Activated CD4-positive, CD25-positive, alpha-beta regulatory T cell treated with anti-CD3 and anti-CD28 coated beads, Interleukin-2, amount 50 U/mL, for 72 hours (primary cell): ENCODE data around the gene TWIST2.

Source experiments
- DNase-seq: peaks from one replicate; pipeline ENCODE4 v3.0.0; 2021

The TWIST2 gene

DNA sequence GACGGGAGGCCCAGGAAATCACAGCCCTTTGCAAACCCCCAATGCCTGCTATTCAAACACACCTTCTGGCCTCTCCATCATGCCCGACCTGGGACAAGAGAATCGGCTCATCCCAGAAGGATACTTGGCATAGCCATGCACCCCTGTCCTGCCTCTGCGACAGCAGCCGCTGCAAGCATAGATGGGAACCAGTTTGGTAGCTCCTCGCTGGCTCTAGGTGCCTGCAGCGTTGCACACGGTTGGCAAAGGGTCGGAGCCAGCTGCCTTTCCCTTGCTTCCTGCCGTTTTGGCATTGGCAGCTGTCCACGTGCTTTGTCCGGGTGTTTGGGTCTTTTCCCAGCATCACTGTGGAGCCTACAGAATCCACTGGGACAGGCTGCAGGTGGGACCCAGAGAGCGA lies 76.9 kb downstream of the TWIST2 start:
- DNase-seq, result no peak

DNA sequence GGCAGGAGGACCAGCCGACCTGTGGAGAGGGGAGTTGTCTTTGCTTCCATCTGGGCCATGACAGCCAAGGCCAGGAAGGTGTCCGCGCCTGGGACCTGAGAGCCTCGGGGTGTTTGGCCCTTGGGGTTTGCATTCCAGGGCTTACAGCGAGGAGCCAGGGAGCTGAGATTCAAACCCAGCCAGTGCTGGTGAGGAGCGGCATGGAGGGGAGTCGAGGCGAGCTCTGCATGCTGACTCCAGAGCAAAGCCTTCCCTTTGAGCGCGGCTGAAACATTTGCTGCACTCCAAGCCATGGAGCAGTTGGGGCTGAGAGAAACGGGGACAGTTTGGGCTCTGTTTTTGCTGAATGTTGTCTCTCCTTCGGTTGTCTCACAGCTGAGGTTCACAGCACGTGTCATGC lies 77.4 kb downstream of the TWIST2 start:
- DNase-seq, result no peak

DNA sequence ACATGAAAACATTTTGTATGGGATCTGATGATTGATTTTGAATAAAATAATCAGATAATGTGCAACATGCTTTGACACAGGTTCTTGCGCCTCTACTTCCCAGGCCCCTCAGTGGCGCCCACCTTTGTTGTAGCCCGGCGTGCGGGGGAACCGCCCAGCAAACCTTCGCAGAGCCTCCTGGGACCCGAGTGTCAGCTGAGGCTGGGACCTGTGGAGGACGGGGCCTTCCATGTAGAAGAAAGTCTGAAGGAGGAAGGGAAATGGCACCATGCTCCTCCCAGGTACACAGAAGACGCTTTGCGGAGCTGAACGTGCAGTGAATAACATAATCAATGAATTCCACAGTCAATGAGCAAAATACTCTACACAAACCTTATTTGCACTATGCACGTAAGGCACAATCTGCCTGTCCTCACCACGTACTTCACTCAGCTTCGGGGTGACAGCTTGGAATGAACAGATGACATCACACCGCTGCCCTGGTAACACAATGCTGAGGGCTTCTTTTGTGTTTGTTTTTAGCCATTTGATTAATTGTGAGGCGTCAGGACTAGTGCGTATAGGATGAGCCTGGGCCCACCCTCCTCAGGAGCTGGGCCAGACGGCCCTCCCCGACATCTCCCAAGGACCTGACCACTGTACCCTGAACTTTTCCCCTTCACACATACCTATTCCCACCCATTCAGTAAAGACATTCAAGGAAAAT lies 78.1 kb downstream of the TWIST2 start:
- DNase-seq, result no peak

DNA sequence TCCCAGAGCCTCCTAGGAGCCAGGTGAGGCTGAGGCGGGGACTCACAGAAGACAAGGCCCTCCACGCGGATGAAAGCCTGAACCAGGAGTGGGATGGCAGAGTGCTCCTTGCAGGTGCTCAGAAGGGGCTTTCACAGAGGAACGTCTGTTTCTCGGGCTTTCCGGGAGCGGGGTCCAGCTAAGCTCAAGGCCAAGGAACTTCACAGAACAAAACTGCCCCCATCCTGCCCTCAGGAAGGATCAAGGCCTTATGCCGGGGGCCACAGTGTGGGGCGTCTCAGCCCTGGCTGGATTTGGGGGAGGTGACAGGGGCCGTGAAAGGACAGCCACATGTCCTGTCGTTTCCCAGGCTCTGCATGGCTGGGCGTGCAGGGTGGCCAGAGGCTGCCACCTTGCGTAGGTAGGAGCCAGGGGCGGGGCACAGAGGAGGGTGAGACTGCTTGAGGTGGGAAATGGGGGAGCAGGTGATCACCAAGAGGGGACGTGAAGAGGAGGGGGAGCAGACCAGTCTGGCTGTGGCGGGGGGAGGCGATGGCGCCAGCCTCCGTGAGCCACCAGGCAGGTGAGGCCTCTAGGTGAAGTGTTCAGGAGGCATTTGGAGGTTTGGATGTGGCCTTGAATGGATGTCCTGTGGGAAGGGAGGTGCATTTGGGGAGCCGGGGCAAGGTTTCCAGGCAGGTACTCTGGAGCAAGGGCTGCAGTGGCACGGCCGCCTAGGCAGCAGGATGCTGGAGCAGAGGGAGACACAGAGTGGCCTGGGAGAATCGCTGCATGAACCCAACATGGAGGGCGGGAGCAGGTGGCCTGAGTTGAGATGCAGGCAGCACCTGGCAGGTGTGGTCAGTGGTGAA lies 79.1 kb downstream of the TWIST2 start:
- no peak for DNase-seq

DNA sequence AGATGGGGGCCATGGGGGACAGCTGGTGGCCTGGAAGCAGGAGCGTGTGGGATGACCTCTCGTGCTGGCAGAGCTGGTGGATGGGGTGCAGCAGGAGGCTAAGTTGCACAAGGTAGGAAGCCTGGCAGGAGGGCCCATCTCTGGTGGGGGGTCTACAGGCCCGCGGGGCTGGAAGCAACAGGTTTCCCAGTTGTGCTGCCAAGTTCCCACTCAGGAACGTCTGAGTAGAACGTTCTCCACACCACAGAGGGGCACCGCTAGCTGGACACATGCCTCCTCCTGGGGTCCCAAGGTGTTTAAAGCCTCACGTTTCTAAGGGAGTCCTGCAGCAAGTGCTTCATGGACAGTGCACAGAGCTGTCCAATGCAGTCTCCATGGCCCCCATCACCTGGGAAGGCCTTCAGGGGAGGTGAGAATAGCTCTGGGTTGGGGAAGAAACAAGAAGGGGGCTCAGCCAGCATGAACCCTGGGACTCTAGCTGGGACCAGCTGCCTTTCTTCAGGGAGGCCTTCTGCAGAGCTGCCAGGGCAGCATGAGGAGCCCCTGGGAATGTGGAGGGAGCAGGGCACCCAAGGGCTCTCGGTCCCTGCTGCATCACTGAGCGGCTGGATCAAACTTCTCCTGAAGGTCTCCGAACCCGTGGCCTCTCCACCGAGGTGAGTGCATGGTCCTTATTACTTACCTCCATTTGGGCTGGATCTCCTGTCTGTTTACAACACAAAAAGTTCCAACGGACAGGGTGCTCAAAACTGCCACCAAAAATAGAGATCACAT lies 80.0 kb downstream of the TWIST2 start:
- no peak for DNase-seq

DNA sequence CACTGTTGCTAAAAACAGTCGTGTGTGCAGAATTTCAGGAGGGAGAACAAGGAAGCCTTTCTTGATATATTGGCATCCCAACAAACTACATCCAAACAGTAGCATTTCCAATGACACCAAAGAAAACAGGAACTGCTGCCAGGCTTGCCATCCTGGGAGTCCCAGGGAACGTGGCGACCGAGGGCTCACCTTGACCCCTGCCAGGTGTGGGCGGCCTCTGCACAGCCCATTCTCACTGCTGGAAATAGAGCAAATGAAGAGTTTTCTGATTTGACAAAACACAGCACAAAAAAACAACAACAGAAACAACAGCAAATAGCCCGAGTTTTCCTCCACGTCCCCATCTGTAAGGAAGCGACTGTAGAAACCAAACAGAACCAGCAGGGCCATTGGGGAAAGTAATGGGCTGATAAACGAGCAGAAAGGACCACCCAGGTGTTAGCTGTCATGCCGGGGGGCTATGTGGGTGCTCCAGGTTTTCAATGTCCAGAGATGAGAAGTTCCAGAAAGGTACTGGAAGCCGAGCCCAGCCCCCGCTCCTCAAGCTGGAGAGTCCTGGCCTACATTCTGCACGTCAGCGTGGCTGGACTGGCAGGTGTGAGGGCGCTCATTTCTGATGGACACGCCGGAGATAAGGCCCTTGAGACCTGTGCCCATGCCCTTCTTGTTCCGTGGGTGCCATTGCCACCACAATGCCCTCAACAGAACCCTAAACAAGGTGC lies 80.8 kb downstream of the TWIST2 start:
- no peak for DNase-seq

DNA sequence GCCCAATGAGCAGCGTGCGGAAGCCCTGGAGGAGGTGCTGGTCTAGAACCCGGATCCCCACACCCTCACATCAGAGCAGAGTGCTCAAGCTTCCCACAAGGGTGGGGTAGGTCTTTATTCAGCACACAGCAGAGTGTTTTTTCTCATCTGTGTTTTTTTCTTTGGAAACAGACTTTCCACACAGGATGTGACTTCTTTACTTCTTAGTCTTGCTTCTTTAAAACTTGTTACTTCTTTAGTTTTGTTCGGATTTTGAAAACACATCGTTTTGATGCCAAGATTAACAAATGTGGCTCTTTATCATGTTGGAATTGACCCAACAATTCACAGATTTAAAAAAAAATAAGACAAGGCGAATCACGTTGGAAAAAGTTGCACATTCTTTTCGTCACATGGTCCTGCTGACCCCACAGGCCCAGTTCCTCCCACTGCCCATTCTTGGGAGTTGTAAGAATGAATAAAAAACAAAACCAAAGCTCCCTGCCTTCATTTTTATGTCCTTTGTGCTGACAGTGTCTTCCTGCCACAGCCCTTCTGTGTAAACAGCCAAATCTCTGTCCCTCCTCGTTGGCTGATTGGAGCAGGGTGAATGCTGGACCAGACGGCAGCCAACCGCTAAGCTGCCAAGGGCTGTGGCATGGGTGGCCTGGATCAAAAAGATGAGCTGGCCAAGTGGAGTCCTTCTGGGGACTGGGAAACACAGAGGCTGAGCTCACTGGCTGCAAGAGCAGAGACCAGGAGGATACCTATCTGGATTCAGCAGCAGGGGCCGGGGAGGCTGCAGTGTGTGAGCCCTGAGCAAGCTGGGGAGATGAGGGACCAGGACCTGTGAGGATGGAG lies 81.6 kb downstream of the TWIST2 start:
- no peak for DNase-seq

DNA sequence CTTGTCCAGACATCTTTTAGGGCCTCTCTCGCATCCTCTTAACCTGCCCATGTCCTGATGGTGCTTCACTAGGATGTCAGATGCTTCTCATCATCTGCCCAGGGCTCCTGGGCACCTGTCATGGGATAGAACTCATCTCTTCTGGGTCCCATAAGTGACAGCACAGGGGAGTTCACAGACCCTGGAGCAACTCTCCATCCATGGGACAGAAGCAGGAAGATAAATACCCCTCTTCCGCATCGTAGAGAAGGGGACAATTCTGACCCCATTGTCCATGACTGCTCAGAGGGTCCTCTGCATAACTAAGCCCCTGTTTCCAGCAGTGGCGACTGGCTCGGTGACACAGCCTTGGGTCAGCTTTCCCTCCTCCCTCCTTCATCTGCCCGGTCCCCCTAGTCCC lies 82.3 kb downstream of the TWIST2 start:
- no peak for DNase-seq

DNA sequence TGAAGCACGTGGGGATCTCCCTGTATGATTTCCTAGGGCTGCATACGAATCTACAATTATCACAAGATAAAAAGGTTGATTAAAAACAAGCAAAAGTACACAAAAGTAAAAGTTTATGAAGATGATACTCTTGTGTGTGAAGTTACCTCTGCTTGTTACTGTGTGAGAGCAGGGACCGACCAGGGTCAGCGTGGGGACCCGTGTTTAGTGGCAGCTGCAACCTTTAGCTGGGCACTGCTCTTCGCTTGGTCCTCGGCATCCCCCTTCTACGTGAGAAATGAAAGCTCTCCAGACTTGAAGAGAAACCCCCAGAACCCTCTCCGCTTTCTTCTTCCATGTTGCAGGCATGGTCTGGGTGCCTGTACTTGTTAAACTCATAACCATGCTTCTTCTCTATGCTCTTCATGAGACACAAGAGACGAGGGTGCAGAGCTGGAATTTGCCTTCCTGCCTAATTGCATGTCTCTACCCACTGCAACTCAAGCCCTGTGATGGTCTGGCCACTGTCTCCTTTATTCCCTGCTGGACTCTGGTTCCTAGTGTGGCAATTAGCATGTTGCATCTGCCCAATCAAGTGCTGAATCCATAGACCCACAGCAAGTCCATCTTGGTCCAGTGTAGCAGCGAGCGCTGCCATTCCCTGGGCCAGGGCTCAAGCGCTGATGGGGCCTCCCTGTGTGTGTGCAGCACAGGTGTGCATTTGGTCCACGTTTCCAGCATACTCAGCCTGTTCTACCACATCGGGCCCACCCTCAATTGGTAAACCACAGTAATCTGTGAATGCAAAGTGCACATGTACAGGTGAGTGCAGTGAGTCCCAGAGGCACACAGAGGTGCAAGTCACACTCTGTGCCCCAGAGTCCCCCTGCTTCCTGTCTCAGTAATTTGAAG lies 88.5 kb downstream of the TWIST2 start:
- no peak for DNase-seq

DNA sequence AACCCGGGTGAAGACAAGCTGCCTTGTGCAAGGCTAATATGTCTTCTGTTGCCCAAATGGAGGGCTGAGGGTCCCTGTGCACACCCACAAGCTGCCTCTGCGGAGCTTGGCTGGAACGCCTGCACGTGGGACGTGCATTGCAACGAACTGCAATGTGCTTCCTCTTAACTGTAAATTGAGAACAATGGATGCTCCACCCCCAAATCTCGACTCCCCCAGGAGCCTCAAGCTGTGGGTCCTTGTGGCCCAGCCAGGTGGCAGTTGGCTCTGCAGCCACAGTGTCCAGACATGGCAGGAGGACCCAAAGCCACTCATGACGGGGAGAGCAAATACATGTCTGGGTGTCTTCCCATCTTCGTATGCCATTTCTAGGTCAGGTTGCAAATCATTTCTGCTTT lies 90.1 kb downstream of the TWIST2 start:
- no peak for DNase-seq

DNA sequence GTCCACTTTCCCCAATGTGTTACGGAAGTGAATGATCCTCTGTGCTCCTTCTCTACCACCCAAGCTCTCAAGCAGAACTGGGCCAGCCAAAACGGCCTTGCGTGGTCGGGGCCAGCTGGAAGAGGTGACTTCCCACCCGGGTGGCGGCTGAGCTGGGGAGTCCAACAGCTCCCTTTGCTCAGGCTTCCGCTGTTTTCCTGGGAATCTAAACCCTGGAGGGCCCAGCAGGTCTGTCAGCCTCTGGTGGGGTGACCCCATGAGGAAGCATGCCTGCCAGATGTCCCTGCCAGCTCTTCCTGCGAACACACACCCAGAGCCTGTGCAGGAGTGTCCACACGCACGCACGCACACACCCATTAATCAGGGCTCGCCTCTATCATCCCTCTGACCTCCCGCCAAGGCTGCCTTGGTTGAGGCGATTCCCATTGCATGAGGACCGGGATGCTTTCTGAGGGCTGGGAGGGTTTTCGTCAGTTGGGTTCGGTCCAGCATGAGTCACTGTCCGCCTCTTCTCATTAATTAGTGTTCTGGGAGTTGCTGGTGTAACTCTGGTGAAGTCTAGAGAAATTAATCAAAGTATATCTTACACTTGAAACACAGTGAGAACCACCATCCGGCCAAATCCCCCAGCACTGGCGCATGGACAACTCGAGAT lies 90.6 kb downstream of the TWIST2 start:
- DNase-seq, result no peak

DNA sequence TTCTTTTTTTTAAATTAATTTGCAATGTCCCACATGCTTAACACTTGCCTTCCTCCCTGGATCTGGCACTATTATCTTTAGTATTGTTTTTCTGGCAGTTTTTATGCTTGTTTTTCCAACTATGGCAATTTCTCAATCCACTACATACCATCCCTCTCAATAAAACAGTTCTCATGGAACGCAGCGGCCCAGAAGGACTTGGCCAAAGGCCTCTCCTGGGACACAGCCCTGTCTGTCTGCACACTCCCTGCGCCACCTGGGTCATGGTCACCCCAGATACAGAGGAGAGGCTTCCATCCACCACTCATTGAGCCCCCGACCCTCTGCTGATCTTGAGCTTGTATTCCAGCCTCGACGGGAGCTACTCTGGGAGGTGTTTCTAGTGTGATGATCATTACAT lies 91.2 kb downstream of the TWIST2 start:
- DNase-seq, result no peak

DNA sequence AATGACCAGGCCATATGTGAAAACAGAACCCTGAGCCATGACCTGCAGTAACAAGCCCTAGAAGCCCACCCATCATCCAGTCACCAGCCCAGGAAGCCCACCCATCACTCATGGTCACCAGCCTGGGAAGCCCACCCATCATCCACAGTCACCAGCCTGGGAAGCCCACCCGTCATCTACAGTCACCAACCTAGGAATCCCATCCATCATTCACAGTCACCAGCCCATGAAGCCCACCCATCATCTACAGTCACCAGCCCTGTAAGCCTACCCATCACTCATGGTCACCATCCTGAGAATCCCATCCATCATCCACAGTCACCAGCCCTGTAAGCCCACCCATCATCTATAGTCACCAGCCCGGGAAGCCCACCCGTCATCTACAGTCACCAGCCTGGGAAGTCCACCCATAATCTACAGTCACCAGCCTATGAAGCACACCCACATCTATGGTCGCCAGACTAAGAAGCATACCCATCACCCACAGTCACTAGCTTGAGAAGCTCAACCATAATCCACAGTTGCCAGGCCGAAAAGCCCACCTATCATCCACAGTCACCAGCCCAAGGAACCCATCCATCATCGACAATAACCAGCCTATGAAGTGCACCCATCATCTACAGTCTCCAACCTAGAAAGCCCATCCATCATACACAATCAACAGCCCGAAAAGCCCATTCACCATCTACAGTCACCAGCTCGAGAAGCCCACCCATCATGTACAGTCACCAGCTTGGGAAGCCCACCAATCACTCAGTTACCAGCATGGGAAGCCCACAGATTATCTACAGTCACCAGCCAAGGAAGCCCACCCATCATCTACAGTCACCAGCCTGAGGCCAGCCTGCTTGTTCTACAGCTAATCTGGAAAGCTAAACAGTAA lies 91.9 kb downstream of the TWIST2 start:
- no peak for DNase-seq

DNA sequence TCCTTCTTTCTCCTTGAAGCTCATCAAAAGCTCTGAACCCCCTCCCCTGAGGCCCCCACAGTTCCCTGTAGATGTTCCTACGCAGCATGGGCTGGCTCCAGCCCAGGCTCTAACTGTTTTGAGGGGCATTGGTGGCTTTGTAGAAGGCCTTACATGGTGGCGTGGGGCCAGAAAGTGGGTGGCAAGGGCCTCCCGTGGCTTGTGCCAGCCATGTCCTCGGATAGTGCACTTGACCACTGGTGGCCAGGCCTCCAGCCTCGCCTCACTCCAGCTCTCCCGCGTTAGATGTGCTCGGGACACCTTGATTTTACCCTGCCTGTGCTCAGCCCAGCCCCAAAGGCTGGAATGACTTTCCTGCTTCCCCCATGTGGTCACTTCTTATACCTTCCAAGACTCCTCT lies 92.9 kb downstream of the TWIST2 start:
- DNase-seq, result no peak

DNA sequence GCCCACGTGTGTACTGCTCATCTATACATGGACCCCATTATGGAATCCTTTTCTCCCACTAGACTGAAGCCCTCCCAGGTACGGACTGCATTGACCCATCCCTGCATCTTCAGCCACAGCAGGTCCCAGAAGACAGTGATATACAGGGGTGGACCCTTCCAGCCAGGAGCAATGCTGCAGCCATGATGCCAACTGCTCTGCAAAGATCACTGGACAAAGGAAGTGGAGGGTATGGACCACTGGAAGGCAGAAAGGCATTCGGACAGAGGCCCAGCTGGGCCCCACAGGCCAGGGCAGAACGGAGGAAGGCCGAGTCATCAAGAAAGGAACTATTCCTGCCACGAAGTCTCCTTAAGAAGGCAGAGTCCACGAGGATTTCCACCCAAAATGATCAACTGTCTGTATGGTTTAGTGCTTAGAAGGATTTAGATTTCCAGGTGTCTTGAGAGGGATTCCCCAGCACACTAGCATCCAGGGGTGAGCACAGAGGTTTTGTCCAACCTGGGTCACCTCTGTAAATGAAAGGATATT lies 93.4 kb downstream of the TWIST2 start:
- no peak for DNase-seq

DNA sequence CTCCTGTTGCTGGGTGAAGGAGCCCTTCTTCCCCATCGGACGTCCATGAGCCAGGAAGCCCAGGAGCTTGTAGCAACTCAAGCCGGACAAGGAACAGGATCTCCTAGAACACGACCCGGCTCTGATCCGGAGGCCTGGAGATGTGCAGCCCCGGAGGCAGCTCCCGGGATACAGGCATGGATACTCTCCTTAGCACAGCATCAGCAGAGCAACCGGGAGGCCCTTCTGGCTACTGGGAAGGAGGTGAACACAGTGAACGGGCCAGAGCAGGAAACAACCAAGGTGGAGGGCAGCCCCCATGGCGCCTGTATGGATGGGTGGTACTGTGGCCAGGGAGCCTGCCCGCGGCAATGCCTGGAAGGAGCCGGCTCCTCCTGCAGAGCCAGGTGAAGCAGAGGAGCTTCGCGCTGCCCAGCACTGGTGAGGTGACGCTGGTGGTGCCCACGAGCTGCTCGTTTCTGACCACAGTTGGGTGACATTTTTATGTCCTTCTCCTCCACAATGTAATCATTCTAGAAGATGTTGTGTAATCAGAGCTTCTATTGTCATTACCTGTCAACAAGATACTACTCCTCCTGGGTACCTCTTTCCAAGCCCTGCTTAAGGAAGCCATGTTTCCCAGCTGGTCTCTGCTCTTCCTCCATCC lies 94.3 kb downstream of the TWIST2 start:
- no peak for DNase-seq

DNA sequence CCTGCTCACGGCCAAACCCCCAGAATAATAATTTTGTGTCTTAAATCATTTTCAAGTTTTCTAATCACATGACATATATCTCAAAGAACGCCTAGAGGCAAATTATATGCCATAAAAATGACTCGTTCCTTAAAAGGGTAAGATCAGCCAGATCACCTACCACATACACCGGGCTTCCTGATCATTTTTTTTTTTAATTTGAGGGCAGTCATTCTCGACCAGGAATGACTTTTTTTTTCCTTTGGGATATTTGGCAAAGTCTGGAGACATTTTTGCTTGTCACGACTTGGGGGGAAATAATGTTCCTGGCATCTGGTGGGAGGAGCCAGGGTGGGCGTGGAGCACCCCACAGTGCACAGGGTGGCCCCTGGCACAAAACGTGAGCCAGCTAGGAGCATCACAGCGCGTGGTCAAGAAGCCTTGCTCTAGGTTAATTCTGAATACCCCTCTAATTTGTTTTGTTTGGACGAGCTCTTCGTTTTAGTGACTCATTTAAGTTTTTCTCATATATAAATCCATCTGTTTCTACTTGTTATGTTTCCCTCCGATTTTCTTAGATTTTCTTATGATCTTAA lies 94.9 kb downstream of the TWIST2 start:
- DNase-seq, result no peak
